Right lobe of liver (tissue), 6 donors: ENCODE measurements around the gene DNAJB1. TPM values are rescaled to one million over a fixed set of nuclear protein-coding genes. Genes with fewer than 3 reads are reported as not detected.

Source experiments
- ATAC-seq, 4 donors: fragments of 200-7000 bp; cut with Tn5 transposase; one replicate each; pipeline ENCODE4 v1.9.1; 2020; ENCODE audit warnings: mild to moderate bottlenecking in 4 of 4, moderate library complexity in 4 of 4
- DNase-seq, 3 donors: peaks; one replicate each; pipeline ENCODE4 v3.0.0-alpha.2; 2020
- H3K27ac ChIP-seq, 3 donors: fragments of 200-600 bp; one replicate each; pipeline ENCODE4 v1.8.0; 2022
- H3K27me3 ChIP-seq, 2 donors: fragments of 200-600 bp; one replicate each; pipeline ENCODE4 v1.8.0; 2022
- H3K36me3 ChIP-seq, 4 donors: fragments of 200-600 bp; sonication (generic) in 1 of 4; one replicate each; pipeline versions ENCODE4 v1.5.1 to v1.8.0; 2017 to 2022; ENCODE audit warnings: control low read depth in 1 of 4
- H3K4me1 ChIP-seq, 4 donors: fragments of 200-600 bp; sonication (generic) in 1 of 4; one replicate each; pipeline versions ENCODE4 v1.5.1 to v1.8.0; 2017 to 2022; ENCODE audit warnings: control low read depth in 1 of 4
- H3K4me3 ChIP-seq, 3 donors: fragments of 200-600 bp; one replicate each; pipeline ENCODE4 v1.8.0; 2022
- H3K9me3 ChIP-seq, 4 donors: fragments of 200-600 bp; sonication (generic) in 1 of 4; one replicate each; pipeline versions ENCODE4 v1.5.1 to v1.8.0; 2017 to 2022; ENCODE audit warnings: control low read depth in 1 of 4
- POLR2A ChIP-seq: fragments of 450-650 bp; IDR thresholded peaks from one replicate; pipeline ENCODE4 v1.6.1; 2017; ENCODE audit warnings: antibody characterized with exemption, mild to moderate bottlenecking
- WGBS: methylation state at CpG from one replicate; pipeline ENCODE4 v1.1.6; 2018; ENCODE audit warnings: low coverage, low lambda C conversion rate; ENCODE audit not compliant: insufficient coverage; ENCODE audit errors: missing lambda C conversion rate; 5-methylcytosine and 5-hydroxymethylcytosine counted together
- intact Hi-C, 2 donors: fragments of 100-400 bp; cut with DNase I; formaldehyde crosslinking; loops; one replicate each; pipeline versions ENCODE4 v1.11.2 to v1.14.1; 2022
- total RNA-seq, 6 experiments: library from RNA; depleted of rRNA in 2 of 6; stranded (reverse); fragments of >200 nt in 2 of 6; fragmentation: NEBNext Ultra II Directional in 3 of 6; extraction: Animal tissue kit (Norgen Biotek cat#: 25700) in 3 of 6; gene quantifications; one replicate each; pipeline versions ENCODE4 v1.1.0 to v1.2.4, GENCODE V29; 2016 to 2023
- TF ChIP-seq, protein P1 (sequence below), 4 donors: fragments of 200-600 bp in 3 of 4; fragments of 450-650 bp in 1 of 4; IDR thresholded peaks; one replicate each; pipeline versions ENCODE4 v1.5.1 to v1.8.0; 2016 to 2022; ENCODE audit warnings: antibody characterized with exemption in 4 of 4, mild to moderate bottlenecking in 2 of 4
- donor health status: DM: no; HTN: yes; CAD: no.
- donor health status: DM: no; HTN: no; CAD: no.
- donor health status: DM: no; HTN: no; CAD: no.
- donor health status: DM: no; HTN: yes; CAD: no.
- donor health status: DM: no; HTN: yes; CAD: no.

Gene DNAJB1
- total RNA-seq, 6 experiments from 2014 or later = 35.7 to 76.8 (median 52.1) TPM

DNA sequence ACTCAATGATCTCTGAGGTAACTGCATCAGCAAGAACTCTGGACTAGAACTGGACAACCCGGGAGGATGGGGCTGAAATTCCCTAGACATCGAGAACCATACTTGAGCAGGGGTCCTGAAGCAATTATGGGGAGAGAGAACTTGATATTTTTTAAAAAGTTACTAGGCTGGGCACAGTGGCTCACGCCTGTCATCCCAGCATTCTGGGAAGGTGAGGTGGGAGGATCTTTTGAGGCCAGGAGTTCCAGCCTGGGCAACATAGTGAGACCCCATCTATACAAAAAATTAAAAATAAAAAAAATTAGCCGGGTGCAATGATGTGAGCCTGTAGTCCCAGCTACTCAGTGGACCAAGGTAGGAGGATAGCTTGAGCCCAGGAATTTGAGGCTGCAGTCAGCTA lies 2.3 kb upstream of the DNAJB1 start:
- 82% methylated on average over 4 of the region's 4 CpGs for WGBS
- intact Hi-C loops = no loop called here
- no peaks in the 10 kb centered on the region for H3K27me3 ChIP-seq
- ATAC-seq (no peak), DNase-seq (no peak)
- TF ChIP-seq, protein P1, sequence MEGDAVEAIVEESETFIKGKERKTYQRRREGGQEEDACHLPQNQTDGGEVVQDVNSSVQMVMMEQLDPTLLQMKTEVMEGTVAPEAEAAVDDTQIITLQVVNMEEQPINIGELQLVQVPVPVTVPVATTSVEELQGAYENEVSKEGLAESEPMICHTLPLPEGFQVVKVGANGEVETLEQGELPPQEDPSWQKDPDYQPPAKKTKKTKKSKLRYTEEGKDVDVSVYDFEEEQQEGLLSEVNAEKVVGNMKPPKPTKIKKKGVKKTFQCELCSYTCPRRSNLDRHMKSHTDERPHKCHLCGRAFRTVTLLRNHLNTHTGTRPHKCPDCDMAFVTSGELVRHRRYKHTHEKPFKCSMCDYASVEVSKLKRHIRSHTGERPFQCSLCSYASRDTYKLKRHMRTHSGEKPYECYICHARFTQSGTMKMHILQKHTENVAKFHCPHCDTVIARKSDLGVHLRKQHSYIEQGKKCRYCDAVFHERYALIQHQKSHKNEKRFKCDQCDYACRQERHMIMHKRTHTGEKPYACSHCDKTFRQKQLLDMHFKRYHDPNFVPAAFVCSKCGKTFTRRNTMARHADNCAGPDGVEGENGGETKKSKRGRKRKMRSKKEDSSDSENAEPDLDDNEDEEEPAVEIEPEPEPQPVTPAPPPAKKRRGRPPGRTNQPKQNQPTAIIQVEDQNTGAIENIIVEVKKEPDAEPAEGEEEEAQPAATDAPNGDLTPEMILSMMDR (IDR thresholded peaks at IDR 0.05) = no peak
- TF ChIP-seq POLR2A = no peak
- no peak overlapping the region for H3K4me3 ChIP-seq
- no peaks in the 10 kb centered on the region for H3K9me3 ChIP-seq
- peaks cover 0 to 12% (median 8%) of the 10 kb centered on the region in 4 donors for H3K36me3 ChIP-seq
- peaks cover 0 to 29% (median 8%) of the 10 kb centered on the region in 4 donors for H3K4me1 ChIP-seq
- H3K27ac ChIP-seq = peak overlapping the region in 1 of 3 donors; percentile 96

DNA sequence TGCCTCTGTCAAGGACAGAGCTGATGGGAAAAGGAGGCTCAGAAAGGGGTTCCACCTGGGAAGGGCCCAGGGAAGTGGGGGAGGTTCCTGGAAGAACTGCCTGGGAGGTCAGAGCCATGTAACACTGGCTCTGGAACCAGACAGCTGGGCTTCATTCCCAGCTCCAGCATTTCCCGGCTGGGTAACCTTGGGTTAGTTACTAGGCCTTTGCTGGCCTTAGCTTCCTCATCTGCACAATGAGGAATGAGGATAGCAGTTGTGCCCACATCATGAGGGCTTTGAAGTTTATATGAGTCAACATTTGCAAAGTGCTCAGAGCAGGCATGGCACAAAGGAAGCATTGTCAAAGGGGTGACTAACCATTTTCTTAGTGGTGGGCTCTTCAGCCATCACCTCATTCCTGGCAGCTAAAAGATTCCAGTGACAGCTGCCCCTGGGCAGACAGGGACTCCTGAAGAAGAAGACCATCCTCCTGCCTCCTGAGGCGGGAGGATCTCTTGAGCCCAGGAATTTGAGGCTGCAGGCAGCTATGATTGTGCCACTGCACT lies 1.7 kb upstream of the DNAJB1 start:
- Histone ChIP-seq H3K9me3 (no peaks in the 10 kb centered on the region), H3K27ac (peak overlapping the region; percentile 92 to 98 (median 96)), H3K36me3 (peaks cover 0 to 18% (median 11%) of the 10 kb centered on the region in 4 donors), H3K4me1 (peaks cover 0 to 35% (median 11%) of the 10 kb centered on the region in 4 donors), H3K4me3 (no peak overlapping the region), H3K27me3 (no peaks in the 10 kb centered on the region)
- 50% methylated on average over 2 of the region's 2 CpGs for WGBS
- DNase-seq (peak; percentile 71 to 79 (median 73)), ATAC-seq (peak in 1 of 4 donors; percentile 20)
- intact Hi-C loops = no loop called here
- TF ChIP-seq, protein P1 (IDR thresholded peaks at IDR 0.05) = no peak
- no peak for TF ChIP-seq POLR2A

DNA sequence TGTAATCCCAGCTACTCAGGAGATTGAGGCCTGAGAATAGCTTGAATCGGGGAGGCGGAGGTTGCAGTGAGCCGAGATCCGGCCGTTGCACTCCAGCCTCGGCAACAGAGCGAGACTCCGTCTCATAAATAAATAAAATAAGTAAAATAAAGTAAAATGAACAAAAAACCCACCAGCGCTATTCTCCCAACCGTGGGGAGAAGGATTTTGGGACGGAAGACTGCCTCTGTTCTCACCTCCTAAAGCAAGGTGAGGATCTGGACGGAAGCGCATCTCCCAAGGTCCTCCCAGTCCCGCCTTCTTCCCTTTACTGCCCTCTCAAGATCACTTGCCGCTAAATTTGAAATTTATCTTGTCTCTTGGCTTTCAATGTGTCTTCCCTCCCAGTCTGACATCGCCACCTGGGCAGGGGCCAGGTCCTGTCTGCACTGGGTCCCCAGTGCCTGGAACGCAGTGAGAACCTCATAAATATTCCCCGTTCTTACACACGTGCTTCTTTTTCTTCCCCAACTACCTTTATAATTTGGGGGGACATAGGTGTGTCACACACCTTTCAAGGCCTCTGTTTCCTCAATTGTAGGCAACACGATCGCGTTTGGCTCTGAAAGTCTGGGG lies 1.2 kb upstream of the DNAJB1 start:
- Histone ChIP-seq H3K4me3 (peak overlapping the region in 1 of 3 donors; percentile 39), H3K9me3 (no peaks in the 10 kb centered on the region), H3K36me3 (peaks cover 0 to 24% (median 14%) of the 10 kb centered on the region in 4 donors), H3K4me1 (peaks cover 0 to 41% (median 14%) of the 10 kb centered on the region in 4 donors), H3K27me3 (no peaks in the 10 kb centered on the region), H3K27ac (peak overlapping the region; percentile 92 to 98 (median 96))
- 88% methylated on average over 21 of the region's 22 CpGs for WGBS
- ATAC-seq (no peak), DNase-seq (no peak)
- TF ChIP-seq, protein P1 (IDR thresholded peaks at IDR 0.05) = no peak
- TF ChIP-seq POLR2A = no peak
- intact Hi-C loops = no loop called here

DNA sequence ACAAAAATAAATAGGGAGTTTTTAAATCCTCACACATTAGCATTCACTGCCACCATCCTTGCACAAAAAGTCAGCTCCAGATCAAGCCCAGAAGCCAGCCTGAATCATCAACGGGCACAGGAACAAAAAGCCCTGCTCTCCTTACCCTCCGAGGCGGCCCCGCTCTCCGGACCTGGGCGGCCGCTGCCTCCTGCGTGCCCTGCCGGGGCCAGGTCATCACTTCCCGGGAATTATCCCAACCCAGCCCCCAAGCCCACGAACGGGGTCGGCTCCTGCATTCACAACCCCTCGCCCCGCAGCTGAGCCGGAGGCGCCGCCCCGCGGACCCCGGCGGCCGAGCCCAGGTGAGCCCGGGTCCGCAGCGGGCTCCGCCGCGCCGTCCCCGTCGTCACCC lies 754 bp downstream of the DNAJB1 start:
- intact Hi-C loops = no loop called here
- TF ChIP-seq, protein P1 (IDR thresholded peaks at IDR 0.05) = no peak
- TF ChIP-seq POLR2A = no peak
- H3K36me3 ChIP-seq = peaks cover 0 to 27% (median 15%) of the 10 kb centered on the region in 4 donors
- WGBS = 1% methylated on average over 19 of the region's 32 CpGs
- H3K4me3 ChIP-seq = peak overlapping the region; percentile 73 to 98 (median 86)
- ATAC-seq = no peak
- peaks cover 0 to 60% (median 22%) of the 10 kb centered on the region in 4 donors for H3K4me1 ChIP-seq
- H3K27me3 ChIP-seq = no peaks in the 10 kb centered on the region
- no peaks in the 10 kb centered on the region for H3K9me3 ChIP-seq
- no peak for DNase-seq
- peak overlapping the region; percentile 100 for H3K27ac ChIP-seq
